Ureter (tissue), 1 donor: ENCODE measurements around the gene MBD2. TPM values are rescaled to one million over a fixed set of nuclear protein-coding genes. Genes with fewer than 3 reads are reported as not detected.

Experiments
- DNase-seq: peaks from one replicate; pipeline ENCODE4 v3.0.0-alpha.2; 2020; ENCODE audit warnings: low spot score
- total RNA-seq: library from RNA; stranded (reverse); gene quantifications from one replicate; pipeline ENCODE4 v1.2.4, GENCODE V29; 2023
- donor health status: DM: yes; HTN: yes; CAD: no.

MBD2 gene
- total RNA-seq, 1 donor from 2014 or later, result 95.7 TPM

DNA sequence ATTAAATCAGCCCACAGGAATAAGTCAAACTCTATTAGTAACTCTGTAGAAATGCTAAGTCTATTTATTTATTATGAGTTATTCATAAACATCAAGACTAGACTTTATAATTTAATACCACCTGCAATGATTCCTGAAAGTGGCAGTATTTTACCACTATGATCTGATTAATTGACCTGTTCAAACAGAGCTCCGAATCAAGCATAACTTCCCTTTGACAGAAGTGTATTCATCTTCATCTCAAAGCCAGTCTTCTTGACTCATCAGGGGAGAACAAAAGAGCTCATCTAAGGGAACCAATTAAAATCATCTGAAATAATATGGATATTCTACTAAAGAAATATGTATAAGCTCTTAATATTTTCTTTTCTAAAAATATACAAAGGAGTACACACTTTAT, 122.3 kb downstream of the MBD2 start:
- no peak for DNase-seq

Other genes with a start within 250 kb of the MBD2 start
- gene POLI, start 44.8 kb upstream of the MBD2 start, total RNA-seq, result 56.7 TPM
- not detected for gene STARD6, start 133.2 kb upstream of the MBD2 start, total RNA-seq
- 3.1 TPM for gene C18orf54, start 133.2 kb upstream of the MBD2 start, total RNA-seq